SK-N-SH (cell line): ENCODE measurements around the gene ODAD2.

ENCODE experiments used
- CTCF ChIP-seq: fragments of 200-600 bp; sonication (generic); IDR thresholded peaks from 2 replicates; pipeline ENCODE4 v1.6.1; 2017; ENCODE audit warnings: antibody characterized with exemption, mild to moderate bottlenecking, moderate library complexity
- JUND ChIP-seq: IDR thresholded peaks from 2 replicates; pipeline ENCODE4 v1.4.0; 2012
- POLR2AphosphoS5 ChIP-seq: IDR thresholded peaks from 2 replicates; pipeline ENCODE4 v1.6.1; 2012; ENCODE audit warnings: low read depth, low read length
- SIN3A ChIP-seq: IDR thresholded peaks from 2 replicates; pipeline ENCODE4 v1.6.1; 2012; ENCODE audit warnings: low read depth, mild to moderate bottlenecking, low read length, moderate library complexity, borderline replicate concordance
- SMC3 ChIP-seq: IDR thresholded peaks from 2 replicates; pipeline ENCODE4 v1.6.1; 2012; ENCODE audit warnings: low read depth, low read length, improper control_type of control experiment
- TAF1 ChIP-seq: IDR thresholded peaks from 2 replicates; pipeline ENCODE4 v1.6.1; 2012; ENCODE audit warnings: low read depth, mild to moderate bottlenecking, low read length, moderate library complexity, borderline replicate concordance

- no peak for TF ChIP-seq CTCF
- no peak for TF ChIP-seq POLR2AphosphoS5
- TF ChIP-seq TAF1, result no peak
- TF ChIP-seq SMC3, result no peak
- TF ChIP-seq SIN3A, result no peak
- no peak for TF ChIP-seq JUND
These were observed 160.0 kb downstream of the ODAD2 start for GRCh38 chr10:27838901-27839300.
